C4-2B (cell line): ENCODE data around the gene ATAD3A.

Experiments
- CTCF ChIP-seq: fragments of 450-650 bp; conservative IDR thresholded peaks from 2 replicates; pipeline ENCODE4 v1.5.1; 2017; ENCODE audit warnings: mild to moderate bottlenecking
- ZFX ChIP-seq: fragments of 450-650 bp; IDR thresholded peaks from 2 replicates; pipeline ENCODE4 v1.6.1; 2017

DNA sequence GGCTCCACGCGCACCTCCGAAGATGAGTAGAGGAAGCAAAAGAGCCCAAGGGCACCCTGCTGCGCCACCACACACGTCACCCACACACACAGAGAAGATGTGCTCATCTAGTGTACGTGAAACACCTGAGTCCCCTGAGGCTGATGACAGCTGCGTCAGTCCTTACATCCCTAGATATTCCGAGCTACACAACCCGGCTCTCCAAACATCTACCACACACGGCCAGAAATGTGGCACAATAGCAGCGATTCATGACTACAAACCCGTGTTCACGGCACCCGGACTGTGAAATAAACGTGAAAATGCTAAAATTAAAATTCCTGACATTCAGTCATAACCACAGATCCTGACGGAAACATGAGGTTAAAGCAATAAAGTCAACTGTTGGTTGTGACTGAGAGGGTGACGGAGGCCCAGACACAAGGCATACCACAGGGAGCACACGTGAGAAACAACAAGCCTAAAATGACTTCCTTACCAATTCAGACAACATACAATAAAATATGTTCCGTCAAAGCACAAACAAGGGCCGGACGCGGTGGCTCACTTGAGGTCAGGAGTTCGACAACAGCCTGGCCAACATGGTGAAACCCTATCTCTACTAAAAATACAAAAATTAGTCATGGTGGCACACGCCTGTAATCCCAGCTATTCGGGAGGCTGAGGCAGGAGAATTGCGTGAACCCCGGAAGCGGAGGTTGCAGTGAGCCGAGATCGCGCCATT is 55.4 kb downstream of the ATAD3A start:
- no peak for TF ChIP-seq CTCF
- TF ChIP-seq ZFX: no peak
